Right atrium auricular region (tissue), 2 donors: Measurements from ENCODE around the gene MKRN2OS. TPM values are rescaled to one million over a fixed set of nuclear protein-coding genes. Genes with fewer than 3 reads are reported as not detected.

Experiments
- DNase-seq: peaks from one replicate; pipeline ENCODE4 v3.0.0-alpha.2; 2019; ENCODE audit warnings: low spot score
- H3K27ac ChIP-seq, 2 donors: fragments of 200-600 bp; sonication (generic); 1 replicate in 1 of 2; 2 replicates in 1 of 2; pipeline ENCODE4 v1.5.1; 2016 to 2019
- H3K27me3 ChIP-seq, 2 donors: fragments of 200-600 bp; sonication (generic); one replicate each; pipeline versions ENCODE4 v1.5.1 to v1.6.0; 2017 to 2019
- H3K36me3 ChIP-seq: fragments of 200-600 bp; sonication (generic); one replicate; pipeline ENCODE4 v1.5.1; 2016
- H3K4me1 ChIP-seq, 2 donors: fragments of 200-600 bp; sonication (generic); one replicate each; pipeline versions ENCODE4 v1.5.1 to v1.6.0; 2017 to 2019
- H3K4me3 ChIP-seq, 2 donors: fragments of 200-600 bp; sonication (generic); 1 replicate in 1 of 2; 2 replicates in 1 of 2; pipeline ENCODE4 v1.5.1; 2017 to 2019; ENCODE audit warnings: mild to moderate bottlenecking in 1 of 2, moderate library complexity in 1 of 2
- H3K9me3 ChIP-seq, 2 donors: fragments of 200-600 bp; sonication (generic); one replicate each; pipeline ENCODE4 v1.5.1; 2019
- total RNA-seq, 2 donors: library from RNA; depleted of rRNA; stranded (reverse); fragments of >200 nt; gene quantifications; one replicate each; pipeline ENCODE4 v1.1.0, GENCODE V29; 2016
- TF ChIP-seq, protein P1 (sequence below), 2 donors: fragments of 200-600 bp; sonication (generic); IDR thresholded peaks; one replicate each; pipeline ENCODE4 v1.5.1; 2019; ENCODE audit warnings: antibody characterized with exemption in 2 of 2

The MKRN2OS gene
- total RNA-seq, 2 donors from 2014 or later: not detected

DNA sequence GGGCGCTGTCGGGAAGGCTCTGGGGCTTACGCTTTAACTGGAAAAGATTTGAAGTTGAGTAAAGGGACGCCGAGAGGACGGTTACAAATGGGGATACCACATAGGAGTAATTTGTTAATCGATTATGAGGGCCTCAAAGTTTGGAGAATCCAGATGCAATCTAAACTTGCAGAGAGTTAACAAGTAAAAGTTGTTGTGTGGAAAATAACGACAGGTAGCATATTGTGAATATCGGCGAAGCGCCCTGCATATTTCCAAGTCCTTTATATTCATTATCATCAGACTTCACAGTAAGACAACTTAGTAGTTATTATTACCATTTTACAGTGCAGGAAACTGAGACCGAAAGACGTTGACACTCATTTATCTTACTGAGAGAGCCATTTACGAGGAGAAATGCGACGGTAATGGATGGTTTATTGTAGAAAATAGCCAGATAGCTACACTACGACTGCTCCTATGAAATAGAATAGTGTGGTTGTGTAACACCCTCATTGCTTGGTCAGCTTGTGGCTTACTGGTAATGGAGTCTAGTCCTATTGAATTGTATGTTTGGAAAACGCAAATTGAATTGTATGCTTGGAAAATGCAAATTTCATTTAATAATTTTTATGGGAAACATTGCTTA is 12.3 kb upstream of the MKRN2OS start:
- TF ChIP-seq, protein P1, sequence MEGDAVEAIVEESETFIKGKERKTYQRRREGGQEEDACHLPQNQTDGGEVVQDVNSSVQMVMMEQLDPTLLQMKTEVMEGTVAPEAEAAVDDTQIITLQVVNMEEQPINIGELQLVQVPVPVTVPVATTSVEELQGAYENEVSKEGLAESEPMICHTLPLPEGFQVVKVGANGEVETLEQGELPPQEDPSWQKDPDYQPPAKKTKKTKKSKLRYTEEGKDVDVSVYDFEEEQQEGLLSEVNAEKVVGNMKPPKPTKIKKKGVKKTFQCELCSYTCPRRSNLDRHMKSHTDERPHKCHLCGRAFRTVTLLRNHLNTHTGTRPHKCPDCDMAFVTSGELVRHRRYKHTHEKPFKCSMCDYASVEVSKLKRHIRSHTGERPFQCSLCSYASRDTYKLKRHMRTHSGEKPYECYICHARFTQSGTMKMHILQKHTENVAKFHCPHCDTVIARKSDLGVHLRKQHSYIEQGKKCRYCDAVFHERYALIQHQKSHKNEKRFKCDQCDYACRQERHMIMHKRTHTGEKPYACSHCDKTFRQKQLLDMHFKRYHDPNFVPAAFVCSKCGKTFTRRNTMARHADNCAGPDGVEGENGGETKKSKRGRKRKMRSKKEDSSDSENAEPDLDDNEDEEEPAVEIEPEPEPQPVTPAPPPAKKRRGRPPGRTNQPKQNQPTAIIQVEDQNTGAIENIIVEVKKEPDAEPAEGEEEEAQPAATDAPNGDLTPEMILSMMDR (IDR thresholded peaks at IDR 0.05): no peak
- Histone ChIP-seq H3K27me3 (no peaks in the 10 kb centered on the region), H3K4me3 (peak overlapping the region; percentile 77 to 98), H3K36me3 (no peaks in the 10 kb centered on the region), H3K4me1 (peaks cover 0 to 68% of the 10 kb centered on the region in 2 donors), H3K27ac (peak overlapping the region; percentile 92 to 98), H3K9me3 (no peaks in the 10 kb centered on the region)
- DNase-seq: no peak

DNA sequence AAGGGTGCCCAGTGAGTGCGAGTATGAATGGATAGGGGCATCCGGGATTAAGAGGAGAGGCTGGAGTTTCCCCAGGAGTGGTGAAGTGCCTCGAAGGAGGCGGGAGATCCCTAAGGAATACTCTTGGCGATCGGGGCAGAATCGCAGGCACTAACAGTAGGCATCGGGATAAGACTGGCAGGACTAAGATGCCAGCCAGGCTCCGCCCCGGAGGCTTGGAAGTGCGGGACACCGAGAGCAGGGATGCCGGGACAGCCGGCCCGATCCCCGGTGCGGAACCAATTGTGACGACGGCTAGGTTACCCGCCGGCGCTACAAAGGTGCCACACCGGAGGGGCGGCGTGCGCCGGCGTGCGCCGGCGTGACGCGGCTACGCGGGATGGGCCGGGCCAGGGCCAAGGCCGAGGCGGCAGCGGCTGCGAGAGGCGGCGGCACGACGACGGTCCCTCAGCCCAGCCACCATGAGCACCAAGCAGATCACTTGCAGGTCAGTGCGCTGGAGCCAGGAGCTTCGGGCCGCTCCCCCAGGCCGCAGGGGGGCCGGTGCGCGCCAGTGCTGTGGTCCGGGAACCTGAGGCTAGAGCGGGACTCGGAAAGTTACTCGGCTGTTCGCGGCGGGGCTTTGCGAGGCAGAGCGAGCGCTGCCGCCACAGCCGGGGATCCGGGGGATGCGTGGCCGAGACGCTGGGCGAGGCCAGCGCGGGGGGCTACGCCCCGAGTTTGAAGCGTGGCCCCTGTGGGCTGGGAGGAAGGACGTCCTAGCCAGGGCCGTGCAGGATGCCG is 11.6 kb upstream of the MKRN2OS start, which contains the start of gene MKRN2:
TSS of gene MKRN2 (plus strand) at position 398 of the 783 bp plus-strand sequence. CDS start at position 462, 64 bp downstream.
- Histone ChIP-seq H3K27me3 (no peaks in the 10 kb centered on the region), H3K4me3 (peak within 1 kb of the TSS; percentile 77 to 98), H3K36me3 (no peaks in the 10 kb centered on the region), H3K27ac (peak within 1 kb of the TSS; percentile 92 to 98), H3K4me1 (peaks cover 0 to 60% of the 10 kb centered on the region in 2 donors), H3K9me3 (no peaks in the 10 kb centered on the region)
- TF ChIP-seq, protein P1 (IDR thresholded peaks at IDR 0.05): no peak
- peak; percentile 92 for DNase-seq

DNA sequence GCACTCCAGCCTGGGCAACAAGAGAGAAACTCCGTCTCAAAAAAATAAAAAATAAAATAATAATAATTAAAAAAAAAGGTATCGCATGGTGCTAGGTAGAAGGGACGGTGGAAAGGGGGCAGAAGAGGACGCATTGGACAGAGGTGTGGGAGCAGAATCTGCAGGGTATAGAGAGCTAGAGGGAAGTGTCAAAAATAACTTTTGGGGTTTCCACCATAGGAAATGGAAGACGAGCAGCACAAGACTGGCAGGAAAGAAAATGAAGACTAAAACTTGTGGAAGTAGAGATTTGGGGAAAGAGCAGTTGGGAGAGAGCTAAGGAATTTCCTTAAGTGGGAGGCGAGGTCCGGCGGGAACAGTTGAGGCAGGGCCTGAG is 11.0 kb upstream of the MKRN2OS start:
- Histone ChIP-seq H3K27ac (peak overlapping the region; percentile 92 to 98), H3K36me3 (no peaks in the 10 kb centered on the region), H3K4me1 (peaks cover 0 to 55% of the 10 kb centered on the region in 2 donors), H3K4me3 (peak overlapping the region; percentile 77 to 98), H3K9me3 (no peaks in the 10 kb centered on the region), H3K27me3 (no peaks in the 10 kb centered on the region)
- no peak for DNase-seq
- TF ChIP-seq, protein P1 (IDR thresholded peaks at IDR 0.05): no peak

DNA sequence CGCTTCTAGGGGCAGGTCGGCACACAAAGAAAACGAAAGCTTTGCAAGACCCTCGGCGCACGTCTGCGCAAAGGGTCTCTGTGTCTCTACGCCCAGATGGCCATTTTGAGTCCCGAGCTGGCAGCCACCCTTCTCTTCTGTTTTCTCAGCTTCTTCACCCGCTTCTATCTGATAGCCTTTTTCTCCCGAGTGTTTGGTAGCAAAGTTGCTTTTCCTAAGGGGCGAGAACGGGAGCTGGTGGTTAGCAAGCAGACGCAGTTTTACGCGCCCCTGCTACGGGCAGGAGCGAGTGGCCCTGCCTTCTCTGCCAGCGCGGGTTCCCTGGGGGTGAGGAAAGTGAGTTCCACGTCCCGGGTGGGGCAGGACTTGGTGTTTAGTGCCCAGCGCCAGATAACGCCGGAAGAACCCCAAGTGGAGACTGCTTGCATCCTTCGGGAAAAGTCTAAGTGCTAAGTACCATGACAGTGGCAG is 8.7 kb upstream of the MKRN2OS start:
- TF ChIP-seq, protein P1 (IDR thresholded peaks at IDR 0.05): no peak
- H3K27ac ChIP-seq: peak overlapping the region in 1 of 2 donors; percentile 7
- H3K9me3 ChIP-seq: no peaks in the 10 kb centered on the region
- peak overlapping the region; percentile 28 to 43 for H3K4me3 ChIP-seq
- no peaks in the 10 kb centered on the region for H3K27me3 ChIP-seq
- no peak for DNase-seq
- H3K36me3 ChIP-seq: no peaks in the 10 kb centered on the region
- H3K4me1 ChIP-seq: peaks cover 0 to 31% of the 10 kb centered on the region in 2 donors

DNA sequence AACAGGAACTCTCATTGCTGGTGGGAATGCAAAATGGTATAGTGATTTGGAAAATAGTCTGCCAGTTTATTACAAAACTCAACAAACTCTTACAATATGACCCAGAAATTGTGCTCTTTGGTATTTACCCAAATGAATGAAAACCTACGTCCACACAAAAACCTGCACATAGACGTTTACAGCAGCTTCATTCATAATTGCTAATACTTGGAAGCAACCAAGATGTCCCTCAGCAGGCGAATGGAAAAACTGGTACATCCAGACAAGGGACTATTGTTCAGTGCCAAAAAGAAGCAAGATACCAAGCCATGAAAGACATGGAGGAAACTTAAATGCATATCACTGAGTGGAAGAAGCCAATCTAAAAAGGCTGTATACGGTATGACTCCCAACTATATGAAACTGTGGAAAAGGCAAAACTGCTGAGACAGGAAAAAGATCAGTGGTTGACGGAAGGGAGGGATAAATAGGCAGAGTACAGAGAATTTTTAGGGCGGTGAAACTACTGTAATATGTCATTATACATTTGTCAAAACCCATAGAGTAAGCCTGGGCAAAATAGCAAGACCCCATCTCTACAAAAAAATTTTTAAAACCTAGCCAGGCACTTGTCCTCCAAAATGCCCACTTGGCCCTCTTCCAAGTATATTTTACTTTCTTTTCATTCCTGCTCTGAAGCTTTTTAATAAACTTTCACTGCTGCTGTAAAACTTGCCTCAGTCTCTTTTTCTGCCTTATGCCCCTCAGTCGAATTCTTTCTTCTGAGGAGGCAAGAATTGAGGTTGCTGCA is 4.9 kb upstream of the MKRN2OS start:
- Histone ChIP-seq H3K27me3 (no peaks in the 10 kb centered on the region), H3K27ac (no peak overlapping the region), H3K36me3 (no peaks in the 10 kb centered on the region), H3K4me3 (no peak overlapping the region), H3K9me3 (no peaks in the 10 kb centered on the region), H3K4me1 (peaks cover 0 to 8% of the 10 kb centered on the region in 2 donors)
- TF ChIP-seq, protein P1 (IDR thresholded peaks at IDR 0.05): no peak
- DNase-seq: no peak
